Activated naive CD4-positive, alpha-beta T cell treated with anti-CD3 and anti-CD28 coated beads, Interleukin-2, amount 50 U/mL, for 24 hours (primary cell): ENCODE measurements around the gene SYTL3.

Experiments
- H3K27ac Mint-ChIP-seq: one replicate; pipeline ENCODE4 v1.8.0; 2021; ENCODE audit warnings: mild to moderate bottlenecking, mixed read lengths
- H3K27me3 Mint-ChIP-seq: one replicate; pipeline ENCODE4 v1.8.0; 2021; ENCODE audit warnings: mixed read lengths
- H3K36me3 Mint-ChIP-seq: one replicate; pipeline ENCODE4 v1.8.0; 2021; ENCODE audit warnings: mixed read lengths
- H3K4me1 Mint-ChIP-seq: one replicate; pipeline ENCODE4 v1.8.0; 2021; ENCODE audit warnings: mixed read lengths
- H3K4me3 Mint-ChIP-seq: one replicate; pipeline ENCODE4 v1.8.0; 2021; ENCODE audit warnings: mild to moderate bottlenecking, mixed read lengths
- H3K9me3 Mint-ChIP-seq: one replicate; pipeline ENCODE4 v1.8.0; 2021; ENCODE audit warnings: mixed read lengths

The SYTL3 gene

GRCh38 chr6:158770533-158771330 lies 120.9 kb downstream of the SYTL3 start:
- Mint-ChIP-seq H3K9me3 (no peaks in the 10 kb centered on the region), H3K4me1 (peaks cover 45% of the 10 kb centered on the region), H3K4me3 (no peak overlapping the region), H3K27ac (peak overlapping the region; percentile 31), H3K36me3 (peaks cover 31% of the 10 kb centered on the region), H3K27me3 (no peaks in the 10 kb centered on the region)

- Mint-ChIP-seq H3K27ac (no peak overlapping the region), H3K27me3 (no peaks in the 10 kb centered on the region), H3K4me3 (peak overlapping the region; percentile 34), H3K4me1 (peaks cover 45% of the 10 kb centered on the region), H3K9me3 (no peaks in the 10 kb centered on the region), H3K36me3 (peaks cover 26% of the 10 kb centered on the region)
These were observed 121.7 kb downstream of the SYTL3 start for GRCh38 chr6:158771399-158772152.

GRCh38 chr6:158772172-158772571 lies 122.3 kb downstream of the SYTL3 start:
- Mint-ChIP-seq H3K36me3 (peaks cover 31% of the 10 kb centered on the region), H3K9me3 (no peaks in the 10 kb centered on the region), H3K27me3 (no peaks in the 10 kb centered on the region), H3K4me1 (peaks cover 45% of the 10 kb centered on the region), H3K4me3 (no peak overlapping the region), H3K27ac (no peak overlapping the region)

GRCh38 chr6:158772851-158773371 lies 123.1 kb downstream of the SYTL3 start:
- Mint-ChIP-seq H3K27me3 (no peaks in the 10 kb centered on the region), H3K27ac (peak overlapping the region; percentile 59), H3K36me3 (peaks cover 32% of the 10 kb centered on the region), H3K4me3 (peak overlapping the region; percentile 23), H3K9me3 (no peaks in the 10 kb centered on the region), H3K4me1 (peaks cover 48% of the 10 kb centered on the region)

GRCh38 chr6:158773581-158774449 lies 124.0 kb downstream of the SYTL3 start:
- Mint-ChIP-seq H3K9me3 (no peaks in the 10 kb centered on the region), H3K4me1 (peaks cover 51% of the 10 kb centered on the region), H3K27ac (peak overlapping the region; percentile 12), H3K27me3 (no peaks in the 10 kb centered on the region), H3K4me3 (no peak overlapping the region), H3K36me3 (peaks cover 37% of the 10 kb centered on the region)

- Mint-ChIP-seq H3K4me1 (peaks cover 55% of the 10 kb centered on the region), H3K27ac (no peak overlapping the region), H3K27me3 (no peaks in the 10 kb centered on the region), H3K36me3 (peaks cover 34% of the 10 kb centered on the region), H3K9me3 (no peaks in the 10 kb centered on the region), H3K4me3 (no peak overlapping the region)
These were observed 125.0 kb downstream of the SYTL3 start for GRCh38 chr6:158774717-158775449.

- Mint-ChIP-seq H3K4me3 (no peak overlapping the region), H3K27ac (no peak overlapping the region), H3K36me3 (peaks cover 30% of the 10 kb centered on the region), H3K27me3 (no peaks in the 10 kb centered on the region), H3K4me1 (peaks cover 52% of the 10 kb centered on the region), H3K9me3 (no peaks in the 10 kb centered on the region)
These were observed 126.0 kb downstream of the SYTL3 start for GRCh38 chr6:158775832-158776231.

- H3K27me3 Mint-ChIP-seq, result no peaks in the 10 kb centered on the region
- no peaks in the 10 kb centered on the region for H3K9me3 Mint-ChIP-seq
- peaks cover 27% of the 10 kb centered on the region for H3K36me3 Mint-ChIP-seq
- H3K27ac Mint-ChIP-seq, result peak overlapping the region; percentile 63
- H3K4me1 Mint-ChIP-seq, result peaks cover 48% of the 10 kb centered on the region
- no peak overlapping the region for H3K4me3 Mint-ChIP-seq
These were observed 126.9 kb downstream of the SYTL3 start for GRCh38 chr6:158776737-158777136.

GRCh38 chr6:158777510-158777909 lies 127.7 kb downstream of the SYTL3 start:
- peaks cover 40% of the 10 kb centered on the region for H3K4me1 Mint-ChIP-seq
- H3K4me3 Mint-ChIP-seq, result no peak overlapping the region
- H3K27ac Mint-ChIP-seq, result no peak overlapping the region
- H3K27me3 Mint-ChIP-seq, result no peaks in the 10 kb centered on the region
- H3K9me3 Mint-ChIP-seq, result no peaks in the 10 kb centered on the region
- H3K36me3 Mint-ChIP-seq, result peaks cover 27% of the 10 kb centered on the region

GRCh38 chr6:158778005-158778527 lies 128.2 kb downstream of the SYTL3 start:
- Mint-ChIP-seq H3K4me1 (peaks cover 35% of the 10 kb centered on the region), H3K36me3 (peaks cover 26% of the 10 kb centered on the region), H3K27ac (peak overlapping the region; percentile 30), H3K4me3 (no peak overlapping the region), H3K9me3 (no peaks in the 10 kb centered on the region), H3K27me3 (no peaks in the 10 kb centered on the region)

GRCh38 chr6:158780246-158780884 lies 130.5 kb downstream of the SYTL3 start:
- Mint-ChIP-seq H3K27ac (no peak overlapping the region), H3K9me3 (no peaks in the 10 kb centered on the region), H3K27me3 (no peaks in the 10 kb centered on the region), H3K4me3 (no peak overlapping the region), H3K4me1 (peaks cover 36% of the 10 kb centered on the region), H3K36me3 (peaks cover 23% of the 10 kb centered on the region)

GRCh38 chr6:158780988-158781691 lies 131.3 kb downstream of the SYTL3 start:
- no peak overlapping the region for H3K27ac Mint-ChIP-seq
- no peak overlapping the region for H3K4me3 Mint-ChIP-seq
- peaks cover 23% of the 10 kb centered on the region for H3K36me3 Mint-ChIP-seq
- H3K4me1 Mint-ChIP-seq, result peaks cover 38% of the 10 kb centered on the region
- no peaks in the 10 kb centered on the region for H3K27me3 Mint-ChIP-seq
- no peaks in the 10 kb centered on the region for H3K9me3 Mint-ChIP-seq

- H3K4me3 Mint-ChIP-seq, result no peak overlapping the region
- no peaks in the 10 kb centered on the region for H3K27me3 Mint-ChIP-seq
- H3K36me3 Mint-ChIP-seq, result peaks cover 27% of the 10 kb centered on the region
- H3K4me1 Mint-ChIP-seq, result peaks cover 43% of the 10 kb centered on the region
- no peak overlapping the region for H3K27ac Mint-ChIP-seq
- H3K9me3 Mint-ChIP-seq, result no peaks in the 10 kb centered on the region
These were observed 132.0 kb downstream of the SYTL3 start for GRCh38 chr6:158781692-158782373.
